ENCODE measurements around the gene METRN.

Gene METRN

DNA sequence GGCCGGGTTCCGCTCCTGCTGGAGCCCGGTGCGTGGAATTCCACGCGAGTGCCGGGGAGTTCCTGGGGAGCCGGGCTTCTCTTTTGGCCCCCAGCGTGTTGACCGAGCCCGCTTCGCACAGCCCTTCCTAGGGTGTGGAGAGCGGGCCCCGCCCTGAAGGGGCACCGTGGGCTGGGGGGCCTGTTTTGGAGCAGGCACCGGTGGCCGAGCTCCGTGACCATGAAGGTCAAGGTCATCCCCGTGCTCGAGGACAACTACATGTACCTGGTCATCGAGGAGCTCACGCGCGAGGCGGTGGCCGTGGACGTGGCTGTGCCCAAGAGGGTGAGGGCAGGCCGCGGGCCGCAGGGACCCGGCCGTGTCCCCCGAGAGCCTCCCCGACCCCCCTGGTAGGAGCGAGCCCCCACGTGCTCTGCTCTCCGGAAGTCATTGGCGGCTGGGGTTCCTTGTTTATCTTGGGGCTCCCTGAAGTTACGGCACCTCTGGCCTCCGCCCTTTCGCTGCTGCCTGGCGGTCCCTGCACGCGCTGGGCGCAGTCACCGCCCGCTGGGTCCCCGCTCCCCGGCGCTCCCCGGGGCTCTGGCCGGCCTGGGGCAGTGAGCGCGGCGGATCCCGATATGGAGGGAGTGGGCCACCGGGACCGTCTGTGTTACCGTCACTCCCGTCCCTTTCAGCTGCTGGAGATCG, 12.5 kb downstream of the METRN start (continued):
- TF ChIP-seq, protein P1, sequence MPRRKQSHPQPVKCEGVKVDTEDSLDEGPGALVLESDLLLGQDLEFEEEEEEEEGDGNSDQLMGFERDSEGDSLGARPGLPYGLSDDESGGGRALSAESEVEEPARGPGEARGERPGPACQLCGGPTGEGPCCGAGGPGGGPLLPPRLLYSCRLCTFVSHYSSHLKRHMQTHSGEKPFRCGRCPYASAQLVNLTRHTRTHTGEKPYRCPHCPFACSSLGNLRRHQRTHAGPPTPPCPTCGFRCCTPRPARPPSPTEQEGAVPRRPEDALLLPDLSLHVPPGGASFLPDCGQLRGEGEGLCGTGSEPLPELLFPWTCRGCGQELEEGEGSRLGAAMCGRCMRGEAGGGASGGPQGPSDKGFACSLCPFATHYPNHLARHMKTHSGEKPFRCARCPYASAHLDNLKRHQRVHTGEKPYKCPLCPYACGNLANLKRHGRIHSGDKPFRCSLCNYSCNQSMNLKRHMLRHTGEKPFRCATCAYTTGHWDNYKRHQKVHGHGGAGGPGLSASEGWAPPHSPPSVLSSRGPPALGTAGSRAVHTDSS (tag by site-specific recombination; IDR thresholded peaks at IDR 0.05): no peak
- TF ChIP-seq, protein P2, sequence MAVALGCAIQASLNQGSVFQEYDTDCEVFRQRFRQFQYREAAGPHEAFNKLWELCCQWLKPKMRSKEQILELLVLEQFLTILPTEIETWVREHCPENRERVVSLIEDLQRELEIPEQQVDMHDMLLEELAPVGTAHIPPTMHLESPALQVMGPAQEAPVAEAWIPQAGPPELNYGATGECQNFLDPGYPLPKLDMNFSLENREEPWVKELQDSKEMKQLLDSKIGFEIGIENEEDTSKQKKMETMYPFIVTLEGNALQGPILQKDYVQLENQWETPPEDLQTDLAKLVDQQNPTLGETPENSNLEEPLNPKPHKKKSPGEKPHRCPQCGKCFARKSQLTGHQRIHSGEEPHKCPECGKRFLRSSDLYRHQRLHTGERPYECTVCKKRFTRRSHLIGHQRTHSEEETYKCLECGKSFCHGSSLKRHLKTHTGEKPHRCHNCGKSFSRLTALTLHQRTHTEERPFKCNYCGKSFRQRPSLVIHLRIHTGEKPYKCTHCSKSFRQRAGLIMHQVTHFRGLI (tag by site-specific recombination; IDR thresholded peaks at IDR 0.05): no peak
- TF ChIP-seq TRIM28 (IDR thresholded peaks at IDR 0.05; ENCODE audit: borderline replicate concordance, low read length) (no peak), ZNF837 (tag by site-specific recombination; IDR thresholded peaks at IDR 0.05) (0 out of 2 replicates have a peak, but pooled peaks have one; percentile 71), ZNF791 (tag by site-specific recombination; IDR thresholded peaks at IDR 0.05) (no peak), ZNF16 (tag by site-specific recombination; IDR thresholded peaks at IDR 0.05; ENCODE audit: low read depth) (no peak), ZNF629 (tag by site-specific recombination; IDR thresholded peaks at IDR 0.05) (peak; percentile 44; the same call in 1 of the 2 replicates), ZEB2 (tag by site-specific recombination; IDR thresholded peaks at IDR 0.05) (peak; percentile 82), ZNF670 (tag by site-specific recombination; IDR thresholded peaks at IDR 0.05; ENCODE audit: low read depth) (no peak), ZNF658 (tag by site-specific recombination; IDR thresholded peaks at IDR 0.05) (no peak), ZNF510 (tag by site-specific recombination; IDR thresholded peaks at IDR 0.05; ENCODE audit: insufficient replicate concordance) (no peak), SP3 (tag by site-specific recombination; IDR thresholded peaks at IDR 0.05) (peak; percentile 45), ZBTB8A (tag by site-specific recombination; IDR thresholded peaks at IDR 0.05) (peak; percentile 88), ZNF335 (tag by site-specific recombination; conservative IDR thresholded peaks at IDR 0.05) (peak; percentile 76), GLI4 (tag by site-specific recombination; IDR thresholded peaks at IDR 0.05) (no peak), SCRT2 (tag by site-specific recombination; IDR thresholded peaks at IDR 0.05) (no peak), ZBTB20 (tag by site-specific recombination; IDR thresholded peaks at IDR 0.05) (no peak), KLF10 (tag by site-specific recombination; IDR thresholded peaks at IDR 0.05) (0 out of 2 replicates have a peak, but pooled peaks have one; percentile 21)
- TF ChIP-seq, protein P3, sequence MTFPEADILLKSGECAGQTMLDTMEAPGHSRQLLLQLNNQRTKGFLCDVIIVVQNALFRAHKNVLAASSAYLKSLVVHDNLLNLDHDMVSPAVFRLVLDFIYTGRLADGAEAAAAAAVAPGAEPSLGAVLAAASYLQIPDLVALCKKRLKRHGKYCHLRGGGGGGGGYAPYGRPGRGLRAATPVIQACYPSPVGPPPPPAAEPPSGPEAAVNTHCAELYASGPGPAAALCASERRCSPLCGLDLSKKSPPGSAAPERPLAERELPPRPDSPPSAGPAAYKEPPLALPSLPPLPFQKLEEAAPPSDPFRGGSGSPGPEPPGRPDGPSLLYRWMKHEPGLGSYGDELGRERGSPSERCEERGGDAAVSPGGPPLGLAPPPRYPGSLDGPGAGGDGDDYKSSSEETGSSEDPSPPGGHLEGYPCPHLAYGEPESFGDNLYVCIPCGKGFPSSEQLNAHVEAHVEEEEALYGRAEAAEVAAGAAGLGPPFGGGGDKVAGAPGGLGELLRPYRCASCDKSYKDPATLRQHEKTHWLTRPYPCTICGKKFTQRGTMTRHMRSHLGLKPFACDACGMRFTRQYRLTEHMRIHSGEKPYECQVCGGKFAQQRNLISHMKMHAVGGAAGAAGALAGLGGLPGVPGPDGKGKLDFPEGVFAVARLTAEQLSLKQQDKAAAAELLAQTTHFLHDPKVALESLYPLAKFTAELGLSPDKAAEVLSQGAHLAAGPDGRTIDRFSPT (tag by site-specific recombination; IDR thresholded peaks at IDR 0.05): peak; percentile 55; the same call in 1 of the 2 replicates
- TF ChIP-seq, protein P4, sequence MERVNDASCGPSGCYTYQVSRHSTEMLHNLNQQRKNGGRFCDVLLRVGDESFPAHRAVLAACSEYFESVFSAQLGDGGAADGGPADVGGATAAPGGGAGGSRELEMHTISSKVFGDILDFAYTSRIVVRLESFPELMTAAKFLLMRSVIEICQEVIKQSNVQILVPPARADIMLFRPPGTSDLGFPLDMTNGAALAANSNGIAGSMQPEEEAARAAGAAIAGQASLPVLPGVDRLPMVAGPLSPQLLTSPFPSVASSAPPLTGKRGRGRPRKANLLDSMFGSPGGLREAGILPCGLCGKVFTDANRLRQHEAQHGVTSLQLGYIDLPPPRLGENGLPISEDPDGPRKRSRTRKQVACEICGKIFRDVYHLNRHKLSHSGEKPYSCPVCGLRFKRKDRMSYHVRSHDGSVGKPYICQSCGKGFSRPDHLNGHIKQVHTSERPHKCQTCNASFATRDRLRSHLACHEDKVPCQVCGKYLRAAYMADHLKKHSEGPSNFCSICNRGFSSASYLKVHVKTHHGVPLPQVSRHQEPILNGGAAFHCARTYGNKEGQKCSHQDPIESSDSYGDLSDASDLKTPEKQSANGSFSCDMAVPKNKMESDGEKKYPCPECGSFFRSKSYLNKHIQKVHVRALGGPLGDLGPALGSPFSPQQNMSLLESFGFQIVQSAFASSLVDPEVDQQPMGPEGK (tag by site-specific recombination; IDR thresholded peaks at IDR 0.05): peak; percentile 85
- TF ChIP-seq, protein P5, sequence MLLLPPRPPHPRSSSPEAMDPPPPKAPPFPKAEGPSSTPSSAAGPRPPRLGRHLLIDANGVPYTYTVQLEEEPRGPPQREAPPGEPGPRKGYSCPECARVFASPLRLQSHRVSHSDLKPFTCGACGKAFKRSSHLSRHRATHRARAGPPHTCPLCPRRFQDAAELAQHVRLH (tag by site-specific recombination; IDR thresholded peaks at IDR 0.05): 0 out of 2 replicates have a peak, but pooled peaks have one; percentile 21
- TF ChIP-seq, protein P6, sequence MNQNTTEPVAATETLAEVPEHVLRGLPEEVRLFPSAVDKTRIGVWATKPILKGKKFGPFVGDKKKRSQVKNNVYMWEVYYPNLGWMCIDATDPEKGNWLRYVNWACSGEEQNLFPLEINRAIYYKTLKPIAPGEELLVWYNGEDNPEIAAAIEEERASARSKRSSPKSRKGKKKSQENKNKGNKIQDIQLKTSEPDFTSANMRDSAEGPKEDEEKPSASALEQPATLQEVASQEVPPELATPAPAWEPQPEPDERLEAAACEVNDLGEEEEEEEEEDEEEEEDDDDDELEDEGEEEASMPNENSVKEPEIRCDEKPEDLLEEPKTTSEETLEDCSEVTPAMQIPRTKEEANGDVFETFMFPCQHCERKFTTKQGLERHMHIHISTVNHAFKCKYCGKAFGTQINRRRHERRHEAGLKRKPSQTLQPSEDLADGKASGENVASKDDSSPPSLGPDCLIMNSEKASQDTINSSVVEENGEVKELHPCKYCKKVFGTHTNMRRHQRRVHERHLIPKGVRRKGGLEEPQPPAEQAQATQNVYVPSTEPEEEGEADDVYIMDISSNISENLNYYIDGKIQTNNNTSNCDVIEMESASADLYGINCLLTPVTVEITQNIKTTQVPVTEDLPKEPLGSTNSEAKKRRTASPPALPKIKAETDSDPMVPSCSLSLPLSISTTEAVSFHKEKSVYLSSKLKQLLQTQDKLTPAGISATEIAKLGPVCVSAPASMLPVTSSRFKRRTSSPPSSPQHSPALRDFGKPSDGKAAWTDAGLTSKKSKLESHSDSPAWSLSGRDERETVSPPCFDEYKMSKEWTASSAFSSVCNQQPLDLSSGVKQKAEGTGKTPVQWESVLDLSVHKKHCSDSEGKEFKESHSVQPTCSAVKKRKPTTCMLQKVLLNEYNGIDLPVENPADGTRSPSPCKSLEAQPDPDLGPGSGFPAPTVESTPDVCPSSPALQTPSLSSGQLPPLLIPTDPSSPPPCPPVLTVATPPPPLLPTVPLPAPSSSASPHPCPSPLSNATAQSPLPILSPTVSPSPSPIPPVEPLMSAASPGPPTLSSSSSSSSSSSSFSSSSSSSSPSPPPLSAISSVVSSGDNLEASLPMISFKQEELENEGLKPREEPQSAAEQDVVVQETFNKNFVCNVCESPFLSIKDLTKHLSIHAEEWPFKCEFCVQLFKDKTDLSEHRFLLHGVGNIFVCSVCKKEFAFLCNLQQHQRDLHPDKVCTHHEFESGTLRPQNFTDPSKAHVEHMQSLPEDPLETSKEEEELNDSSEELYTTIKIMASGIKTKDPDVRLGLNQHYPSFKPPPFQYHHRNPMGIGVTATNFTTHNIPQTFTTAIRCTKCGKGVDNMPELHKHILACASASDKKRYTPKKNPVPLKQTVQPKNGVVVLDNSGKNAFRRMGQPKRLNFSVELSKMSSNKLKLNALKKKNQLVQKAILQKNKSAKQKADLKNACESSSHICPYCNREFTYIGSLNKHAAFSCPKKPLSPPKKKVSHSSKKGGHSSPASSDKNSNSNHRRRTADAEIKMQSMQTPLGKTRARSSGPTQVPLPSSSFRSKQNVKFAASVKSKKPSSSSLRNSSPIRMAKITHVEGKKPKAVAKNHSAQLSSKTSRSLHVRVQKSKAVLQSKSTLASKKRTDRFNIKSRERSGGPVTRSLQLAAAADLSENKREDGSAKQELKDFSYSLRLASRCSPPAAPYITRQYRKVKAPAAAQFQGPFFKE (tag by site-specific recombination; IDR thresholded peaks at IDR 0.05; ENCODE audit: borderline replicate concordance): 0 out of 2 replicates have a peak, but pooled peaks have one; percentile 65
- TF ChIP-seq, protein P7, sequence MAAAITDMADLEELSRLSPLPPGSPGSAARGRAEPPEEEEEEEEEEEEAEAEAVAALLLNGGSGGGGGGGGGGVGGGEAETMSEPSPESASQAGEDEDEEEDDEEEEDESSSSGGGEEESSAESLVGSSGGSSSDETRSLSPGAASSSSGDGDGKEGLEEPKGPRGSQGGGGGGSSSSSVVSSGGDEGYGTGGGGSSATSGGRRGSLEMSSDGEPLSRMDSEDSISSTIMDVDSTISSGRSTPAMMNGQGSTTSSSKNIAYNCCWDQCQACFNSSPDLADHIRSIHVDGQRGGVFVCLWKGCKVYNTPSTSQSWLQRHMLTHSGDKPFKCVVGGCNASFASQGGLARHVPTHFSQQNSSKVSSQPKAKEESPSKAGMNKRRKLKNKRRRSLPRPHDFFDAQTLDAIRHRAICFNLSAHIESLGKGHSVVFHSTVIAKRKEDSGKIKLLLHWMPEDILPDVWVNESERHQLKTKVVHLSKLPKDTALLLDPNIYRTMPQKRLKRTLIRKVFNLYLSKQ (tag by site-specific recombination; IDR thresholded peaks at IDR 0.05; ENCODE audit: borderline replicate concordance): no peak

Data from HEK293 (cell line).